GM20431 (cell line): Measurements from ENCODE around the gene DUSP6.
"Not testable (repeated sequence)": the region's sequence is repeated elsewhere in the genome, so short reads cannot be mapped to it uniquely, and the experiment has no call there.

Experiments used
- in situ Hi-C: fragments of 300-500 bp; cut with MseI, MboI; formaldehyde crosslinking; loops from one replicate; pipeline ENCODE4 v1.15.0; 2020; ENCODE audit warnings: low sequenced_read_pairs; ENCODE audit not compliant: unreplicated experiment

The DUSP6 gene

DNA sequence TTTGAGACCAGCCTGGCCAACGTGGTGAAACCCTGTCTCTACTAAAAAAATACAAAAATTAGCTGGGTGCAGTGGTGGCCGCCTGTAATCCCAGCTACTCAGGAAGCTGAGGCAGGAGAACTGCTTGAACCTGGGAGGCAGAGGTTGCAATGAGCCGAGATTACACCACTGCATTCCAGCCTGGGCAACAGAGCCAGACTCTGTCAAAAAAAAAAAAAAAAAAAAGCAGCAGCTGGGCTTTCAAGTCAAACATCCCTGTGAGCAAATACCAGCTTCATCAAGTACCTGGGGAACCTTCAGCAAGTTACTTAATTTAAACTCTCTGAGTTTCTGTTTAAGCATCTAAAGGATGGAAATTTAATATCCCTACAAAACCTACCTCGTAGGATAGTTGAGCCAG is 15.2 kb downstream of the DUSP6 start:
- in situ Hi-C loops, result not testable (repeated sequence)

DNA sequence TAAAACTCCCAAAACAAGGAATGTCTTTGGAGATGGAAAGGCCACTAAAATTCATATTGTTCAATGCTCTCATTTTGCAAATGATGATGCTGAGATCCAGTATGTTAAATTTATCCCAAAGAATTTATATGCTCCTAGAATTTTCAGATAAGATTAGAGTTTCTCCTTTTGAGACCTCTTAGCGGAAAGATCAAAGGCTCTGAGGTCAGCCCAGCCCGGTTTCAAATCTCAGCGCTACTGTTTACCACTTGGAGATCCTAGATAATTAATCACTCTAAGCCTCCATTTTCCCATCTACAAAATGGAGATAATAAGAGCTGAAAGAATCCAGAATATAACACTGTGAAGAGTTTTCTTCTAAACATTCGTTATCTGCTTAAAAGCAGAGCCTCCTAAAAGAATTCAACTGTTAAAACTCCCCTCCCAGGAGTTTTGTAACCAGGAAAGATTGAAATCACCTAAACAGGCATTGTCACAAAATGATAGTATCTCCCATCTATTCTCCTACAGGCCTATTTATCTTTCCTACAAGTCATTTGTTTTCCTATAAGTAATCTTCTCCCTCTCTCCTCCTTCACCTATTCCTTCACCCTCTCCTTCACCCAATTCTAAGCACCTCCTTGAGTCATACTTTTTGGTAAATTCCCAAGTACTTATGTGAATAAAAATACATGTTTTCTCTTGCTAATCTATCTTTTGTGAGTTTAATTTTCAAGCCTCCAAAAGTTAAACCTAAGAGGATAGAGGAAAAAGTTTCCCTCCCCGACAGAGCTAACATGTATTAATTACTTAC is 16.7 kb downstream of the DUSP6 start:
- in situ Hi-C loops, result no loop called here

DNA sequence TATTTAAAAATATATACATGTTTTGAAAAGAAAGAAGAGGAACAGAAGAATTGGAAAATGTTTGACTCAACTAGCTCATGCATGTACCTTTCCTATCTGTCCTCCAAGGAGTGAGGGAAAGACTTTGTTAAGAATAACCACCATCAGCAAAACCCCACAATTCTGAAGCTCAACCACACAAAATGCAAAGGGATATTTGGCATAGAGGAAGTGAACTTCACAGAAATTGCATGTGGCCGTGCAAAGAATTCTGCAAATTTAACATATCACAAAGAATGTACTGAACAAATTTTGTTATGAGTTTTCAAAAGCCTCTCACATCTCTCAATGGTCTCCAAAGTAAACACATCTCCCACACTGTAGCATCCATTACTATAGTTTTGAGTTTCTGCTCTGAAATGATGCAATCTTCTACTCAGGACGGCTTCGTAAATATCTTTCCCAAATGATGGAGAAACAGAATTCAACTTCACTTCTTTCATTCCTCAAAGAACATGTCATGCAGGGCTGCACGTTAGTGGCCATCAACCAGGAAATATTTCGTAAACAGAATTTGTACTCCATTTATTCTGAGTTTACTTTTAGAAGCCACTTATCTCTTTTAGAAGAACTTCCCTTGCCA is 17.6 kb downstream of the DUSP6 start:
- in situ Hi-C loops, result no loop called here

DNA sequence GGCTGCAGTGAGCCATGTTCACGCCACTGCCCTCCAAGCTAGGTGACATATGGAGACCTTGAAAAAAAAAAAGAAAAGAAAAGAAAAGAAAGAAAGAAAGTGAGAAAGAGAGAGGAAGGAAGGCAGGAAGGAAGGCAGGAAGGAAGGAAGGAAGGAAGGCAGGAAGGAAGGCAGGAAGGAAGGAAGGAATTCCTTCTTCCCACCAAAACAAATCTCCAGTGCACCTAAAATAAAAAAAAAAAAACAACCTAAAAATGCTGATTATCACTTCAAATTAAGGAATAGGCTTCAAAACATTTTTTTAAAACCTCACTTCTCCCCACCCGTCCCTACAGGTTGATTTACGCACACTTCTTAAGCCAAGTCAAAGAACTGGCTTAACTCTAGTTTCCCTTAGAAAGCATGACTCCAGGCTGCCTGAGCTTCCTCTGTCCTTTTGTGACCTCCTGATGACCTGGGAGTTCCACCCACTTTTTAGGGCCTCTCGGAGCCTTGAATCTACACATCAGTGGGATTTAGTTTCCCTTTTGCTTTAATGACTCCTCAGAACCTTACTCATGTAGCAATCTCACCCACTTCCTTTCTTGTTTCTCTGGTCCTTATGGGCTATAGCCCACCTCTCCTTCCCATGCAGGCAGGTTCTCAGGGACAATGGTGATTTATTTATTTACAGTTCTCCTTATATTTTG is 18.6 kb downstream of the DUSP6 start:
- in situ Hi-C loops, result no loop called here

DNA sequence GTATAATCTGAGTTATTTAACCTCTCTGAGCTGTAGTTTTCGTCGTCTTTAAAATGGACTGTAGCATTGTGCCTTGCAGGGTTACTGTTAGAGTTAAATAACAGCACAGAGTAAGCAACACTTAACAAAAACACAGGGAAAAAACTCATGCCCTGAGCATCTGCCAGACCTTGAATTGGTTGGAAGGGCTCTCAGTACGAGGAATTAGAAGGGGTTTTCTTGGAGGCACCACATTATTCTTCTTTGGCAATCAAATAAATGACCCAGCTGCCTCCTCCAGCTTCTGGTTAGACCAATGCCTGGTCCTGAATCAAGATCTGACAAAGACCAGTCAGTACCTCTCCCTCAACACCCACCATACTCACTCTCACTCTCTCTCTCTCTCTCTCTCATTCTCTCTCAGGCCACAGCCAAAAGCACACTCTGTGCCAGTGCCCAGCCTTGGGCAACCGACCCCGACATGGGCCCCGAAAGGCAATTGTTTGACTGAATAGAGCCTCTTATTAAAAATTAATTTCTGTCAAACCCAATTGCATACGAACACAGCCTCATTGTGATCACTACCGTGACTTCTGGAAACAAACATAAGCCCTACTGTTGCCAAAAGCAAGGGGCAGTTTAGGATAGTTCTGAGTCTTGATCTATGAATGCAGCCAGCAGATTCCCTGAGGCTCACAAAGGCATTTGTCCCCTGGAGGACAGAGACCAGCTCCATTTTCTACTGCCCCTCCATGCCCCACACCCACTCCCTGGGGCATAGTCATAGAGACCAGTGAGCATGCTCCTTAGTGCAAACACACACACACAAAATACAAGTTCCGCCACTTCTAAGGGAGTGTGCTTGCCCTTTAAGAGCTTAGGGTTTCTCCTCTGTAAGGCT is 23.9 kb downstream of the DUSP6 start:
- in situ Hi-C loops, result no loop called here

DNA sequence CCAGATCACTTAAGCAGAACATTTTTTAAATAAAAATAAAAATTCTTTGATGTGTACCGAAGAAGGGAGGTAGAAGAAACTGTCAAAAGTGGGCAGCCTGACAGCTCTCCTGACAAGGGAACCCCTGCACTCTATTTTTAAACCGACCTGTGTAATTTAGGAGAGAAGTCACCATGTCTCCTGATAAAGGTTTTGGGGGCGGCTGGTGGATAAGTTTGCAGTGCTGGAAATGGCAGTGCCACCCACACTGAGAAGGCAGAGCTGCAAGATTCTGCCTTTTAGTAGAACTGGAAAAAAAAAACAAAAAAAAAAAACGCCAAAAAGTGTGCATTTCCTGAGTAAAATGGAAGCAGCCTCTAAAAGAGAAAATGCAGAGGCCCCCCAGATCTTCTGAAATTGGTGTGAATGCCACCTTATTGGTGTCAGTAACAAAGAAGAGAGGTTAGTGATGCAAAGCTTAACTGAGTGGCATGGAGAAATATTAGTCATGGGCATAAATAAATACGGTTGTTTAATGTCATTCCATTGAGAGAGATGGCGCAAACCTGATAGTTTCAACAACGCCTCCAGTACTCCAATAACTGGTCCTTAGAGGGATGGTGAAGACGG is 24.7 kb downstream of the DUSP6 start:
- in situ Hi-C loops, result no loop called here

DNA sequence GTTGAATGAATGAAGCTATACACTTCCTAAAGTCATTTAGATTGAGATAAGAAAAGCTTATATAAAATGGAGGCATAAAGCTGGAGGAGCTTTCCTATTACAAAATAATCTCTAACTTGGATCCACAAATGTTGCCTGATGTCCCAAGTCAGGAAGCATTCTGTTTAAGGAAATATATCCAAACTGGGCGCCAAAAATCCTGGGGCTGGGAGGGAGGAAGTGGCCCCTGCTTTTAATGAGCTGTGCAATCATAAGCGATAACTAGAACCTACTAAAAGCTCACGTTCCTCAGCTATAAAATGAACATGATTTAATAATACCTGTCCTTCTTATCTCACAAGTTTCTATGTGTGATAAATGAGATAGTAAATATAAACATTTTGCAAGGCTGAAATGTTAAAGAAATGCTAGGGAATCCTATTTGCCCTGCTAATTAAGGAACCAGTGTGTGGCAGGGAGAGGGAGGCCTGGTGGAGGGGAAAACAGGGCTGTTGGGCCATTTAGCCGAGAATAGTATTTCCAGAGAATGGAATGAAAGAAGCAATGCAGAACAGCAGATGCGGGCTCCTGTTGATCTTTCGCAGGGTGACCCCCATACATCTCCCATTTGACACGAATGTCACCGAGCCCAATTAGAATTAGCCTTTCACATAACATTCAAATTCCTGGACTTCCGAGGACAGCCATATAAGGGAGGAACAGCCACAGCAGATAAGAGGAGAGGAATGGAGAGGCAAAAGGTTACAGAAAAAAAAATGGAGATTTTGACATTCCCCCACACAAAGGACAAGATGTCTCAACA is 25.9 kb downstream of the DUSP6 start:
- in situ Hi-C loops, result no loop called here

DNA sequence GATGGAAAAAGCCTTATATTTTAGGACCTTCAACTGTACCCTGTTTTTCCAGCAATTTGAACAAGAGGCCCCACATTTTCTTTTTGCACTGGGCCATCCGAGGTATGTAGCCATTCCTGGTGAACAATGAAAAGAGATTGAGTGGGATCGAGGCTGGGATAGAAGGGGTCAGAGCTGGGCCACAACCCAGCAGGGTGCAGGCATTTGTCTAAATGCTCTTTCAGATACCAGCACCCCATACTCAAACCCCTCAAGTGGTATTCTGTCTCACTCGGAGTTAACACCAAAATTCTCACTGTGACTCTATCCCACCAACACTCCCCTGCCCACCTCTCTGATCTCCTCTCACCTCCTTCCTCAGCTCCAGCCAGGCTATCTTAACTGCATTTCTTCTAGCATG is 26.8 kb downstream of the DUSP6 start:
- in situ Hi-C loops, result no loop called here

DNA sequence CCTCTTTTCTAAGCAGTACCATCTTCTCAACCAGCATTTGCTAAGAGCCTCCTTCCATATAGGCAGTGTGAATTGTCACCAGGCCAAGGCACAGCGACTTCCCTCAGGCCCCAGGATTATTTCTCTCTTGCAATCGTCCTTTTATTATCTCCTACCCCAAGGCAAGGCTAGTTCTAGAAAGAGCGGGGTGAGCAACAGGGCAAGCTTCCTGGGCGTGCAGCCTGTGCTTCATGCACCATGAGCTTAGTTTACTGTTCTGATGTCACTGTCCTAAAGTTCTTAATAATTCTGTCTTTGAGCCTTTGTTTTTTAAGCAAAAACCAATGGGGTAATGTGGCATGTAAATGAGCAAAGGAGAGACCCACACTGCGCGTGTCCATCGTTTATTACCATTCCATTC is 27.9 kb downstream of the DUSP6 start:
- in situ Hi-C loops, result no loop called here

DNA sequence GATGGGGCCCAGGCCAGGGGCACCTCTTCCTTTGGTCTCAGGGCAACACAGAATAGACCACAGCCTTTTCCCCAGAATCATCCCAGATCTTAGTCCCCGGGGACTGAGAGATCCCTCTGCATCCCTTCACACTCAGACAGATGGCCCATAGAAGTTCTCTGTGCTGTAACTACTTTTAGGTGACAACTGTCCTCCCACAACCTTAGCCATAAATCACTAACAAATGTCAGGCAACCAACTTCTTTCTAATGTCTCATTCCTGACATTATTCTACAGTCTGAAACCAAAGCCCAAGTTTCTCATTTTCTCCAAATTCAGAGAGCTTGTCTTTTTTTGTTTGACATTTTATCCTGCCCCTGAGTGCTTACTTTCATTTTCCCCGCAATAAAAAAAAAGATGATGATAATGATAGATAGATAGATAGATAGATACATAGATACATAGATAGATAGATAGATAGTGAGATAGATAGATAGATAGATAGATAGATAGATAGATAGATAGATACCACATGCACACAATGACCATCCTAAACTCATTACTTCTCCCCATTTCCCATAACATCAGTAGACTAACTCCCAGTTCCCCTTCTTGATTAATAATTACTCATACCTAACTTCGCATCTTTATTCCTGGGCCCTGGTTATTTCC is 28.6 kb downstream of the DUSP6 start:
- in situ Hi-C loops, result no loop called here

DNA sequence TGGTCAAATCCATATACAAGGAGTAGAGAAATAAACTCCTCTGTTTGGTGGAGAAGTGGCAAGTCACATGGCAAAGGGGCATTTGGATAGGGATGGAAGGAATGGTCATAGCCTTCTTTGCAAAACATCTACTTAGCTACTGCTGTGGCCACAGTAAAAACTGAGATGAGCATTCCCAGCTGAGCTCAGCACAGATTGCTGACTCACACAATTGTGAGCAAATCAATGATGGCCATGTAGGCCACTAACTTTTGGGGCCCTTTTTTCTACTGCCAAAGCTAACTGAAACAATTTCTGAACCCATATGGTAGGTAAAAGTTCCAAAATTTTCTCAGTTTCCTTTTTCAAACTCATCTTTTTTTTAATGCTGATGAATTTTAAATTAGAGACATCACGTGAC is 31.6 kb downstream of the DUSP6 start:
- in situ Hi-C loops, result no loop called here

DNA sequence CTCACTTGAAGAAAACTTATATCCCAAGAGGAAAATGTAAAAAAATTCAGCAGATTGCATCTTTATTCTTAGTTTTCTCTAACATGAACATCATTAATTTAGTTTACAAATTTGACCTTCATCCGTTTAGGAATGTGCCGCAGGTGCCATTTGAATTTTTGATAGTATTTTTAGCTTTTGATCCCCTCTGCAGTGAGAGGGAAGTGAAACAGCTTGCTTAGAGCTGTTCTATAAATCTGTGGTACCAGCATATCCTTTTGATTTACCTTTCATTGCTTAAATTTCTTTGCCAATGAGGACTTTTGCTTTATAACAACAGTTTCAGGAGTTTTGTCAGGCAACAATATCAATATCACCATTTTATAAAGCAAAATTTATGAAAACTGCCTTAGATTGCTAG is 32.7 kb downstream of the DUSP6 start:
- in situ Hi-C loops, result no loop called here

DNA sequence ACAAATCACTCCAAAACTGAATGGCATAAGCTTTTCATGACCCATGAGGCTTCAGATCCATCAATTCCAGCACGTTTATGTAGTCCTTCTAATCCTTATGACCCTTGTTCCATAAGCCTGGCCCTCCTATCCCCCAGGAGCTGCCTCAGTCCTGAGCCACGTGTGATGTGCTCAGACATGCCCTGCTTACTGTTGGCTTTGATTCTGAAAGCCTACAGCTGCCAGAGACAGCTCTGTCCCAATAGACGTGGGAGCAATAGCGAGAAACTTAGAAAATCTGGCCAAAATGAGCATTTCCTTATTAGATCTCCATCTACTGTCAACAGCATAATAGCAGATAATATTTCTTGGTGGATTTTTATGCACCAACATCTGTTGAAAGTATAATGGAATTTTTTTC is 33.2 kb downstream of the DUSP6 start:
- in situ Hi-C loops, result no loop called here

DNA sequence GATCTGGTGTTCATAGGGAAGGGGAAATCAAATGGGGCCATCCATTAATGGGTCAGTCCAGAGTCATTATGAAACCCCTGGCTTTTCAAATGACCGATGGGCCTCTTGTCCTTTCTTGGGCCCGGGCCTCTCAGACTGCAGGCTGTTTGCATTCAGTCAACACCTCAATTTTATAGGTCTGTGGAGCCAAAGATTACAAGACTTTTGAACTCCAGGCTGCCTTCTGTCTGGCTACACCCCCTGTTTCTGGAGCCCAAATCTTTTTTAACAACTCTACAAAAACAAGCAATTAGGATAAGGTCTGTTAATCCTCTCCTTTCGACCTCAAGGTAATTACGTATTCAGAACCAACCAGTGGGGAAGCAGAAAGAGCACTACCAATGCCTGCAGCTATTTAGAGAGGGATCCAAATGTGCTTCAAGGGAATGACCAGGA is 35.6 kb downstream of the DUSP6 start:
- in situ Hi-C loops, result no loop called here

DNA sequence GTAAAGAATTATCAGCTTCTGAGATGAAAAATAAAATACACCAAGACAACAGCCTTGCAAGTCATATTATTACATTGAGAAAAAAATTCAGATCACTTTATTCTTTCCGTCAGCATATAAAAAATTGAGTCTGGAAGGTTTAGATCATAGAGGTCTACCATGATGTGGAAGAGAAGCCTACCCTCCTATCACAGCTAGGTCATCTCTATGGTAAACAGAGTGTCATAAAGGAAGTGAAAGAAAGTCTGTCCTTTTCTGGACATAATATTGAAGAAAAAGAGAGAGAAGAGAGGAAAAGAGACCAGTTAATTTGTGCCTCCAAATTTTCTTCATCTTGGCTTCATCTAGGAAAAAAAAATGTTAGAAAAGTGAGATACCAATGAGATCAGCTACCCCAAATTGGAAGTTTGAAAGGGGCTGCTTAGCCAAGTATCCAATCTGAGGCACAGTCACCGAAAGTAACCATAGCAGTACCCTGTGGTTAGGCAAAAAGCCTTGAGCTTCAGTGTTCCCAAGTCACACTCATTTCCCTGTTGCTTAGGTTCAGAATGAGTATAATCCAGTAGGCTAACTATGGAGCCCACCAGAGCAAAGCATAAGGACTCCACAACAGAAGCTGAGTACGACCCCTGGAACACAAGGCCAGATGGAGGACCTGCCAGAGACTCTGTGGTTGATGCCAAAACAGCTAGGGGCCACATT is 38.1 kb downstream of the DUSP6 start:
- in situ Hi-C loops, result no loop called here

DNA sequence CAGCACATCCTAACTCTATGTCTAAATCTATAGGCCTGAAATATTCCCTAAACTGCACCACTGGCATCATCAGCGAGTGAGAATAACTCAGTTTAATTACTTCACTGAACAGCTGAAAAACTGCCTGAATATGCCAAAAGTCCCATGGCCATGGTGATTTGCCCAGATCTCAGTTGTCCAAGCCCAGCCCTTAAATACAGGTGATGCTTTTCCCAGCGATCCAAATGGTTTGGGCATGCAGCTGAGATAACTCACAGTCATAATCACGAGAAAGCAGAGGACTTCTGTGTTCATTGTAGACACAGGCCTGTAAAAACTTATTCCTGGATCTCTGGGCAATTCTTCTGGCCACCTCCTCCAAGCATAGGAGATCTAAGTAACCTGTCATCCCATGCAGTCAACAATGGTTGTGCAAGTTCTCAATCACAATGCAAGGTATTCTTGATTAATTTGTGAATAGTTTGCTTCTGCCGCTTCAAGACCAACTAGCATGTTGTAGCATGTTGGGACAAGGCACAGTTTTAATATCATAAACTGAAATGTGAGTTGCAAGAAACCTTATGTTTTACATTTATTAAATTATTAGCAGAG is 40.5 kb downstream of the DUSP6 start:
- in situ Hi-C loops, result no loop called here

DNA sequence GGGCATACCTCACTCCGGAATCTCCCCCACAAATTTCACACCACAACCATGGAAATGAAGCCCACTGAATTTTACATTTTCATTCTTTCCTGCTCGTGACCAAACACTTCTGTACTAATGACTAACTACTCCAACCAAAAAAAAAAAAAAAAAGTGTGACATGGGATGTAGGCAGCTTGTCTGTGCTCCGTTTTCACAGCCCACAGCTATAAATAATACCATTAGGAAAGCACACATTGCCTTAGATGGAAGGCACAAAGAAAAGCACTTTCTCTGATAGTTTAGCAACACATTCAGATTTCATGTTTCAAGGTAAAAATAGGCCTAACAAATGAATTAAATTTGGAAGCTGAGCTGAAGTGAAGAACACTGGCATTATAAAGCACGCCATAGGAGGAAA is 42.5 kb downstream of the DUSP6 start:
- in situ Hi-C loops, result no loop called here

DNA sequence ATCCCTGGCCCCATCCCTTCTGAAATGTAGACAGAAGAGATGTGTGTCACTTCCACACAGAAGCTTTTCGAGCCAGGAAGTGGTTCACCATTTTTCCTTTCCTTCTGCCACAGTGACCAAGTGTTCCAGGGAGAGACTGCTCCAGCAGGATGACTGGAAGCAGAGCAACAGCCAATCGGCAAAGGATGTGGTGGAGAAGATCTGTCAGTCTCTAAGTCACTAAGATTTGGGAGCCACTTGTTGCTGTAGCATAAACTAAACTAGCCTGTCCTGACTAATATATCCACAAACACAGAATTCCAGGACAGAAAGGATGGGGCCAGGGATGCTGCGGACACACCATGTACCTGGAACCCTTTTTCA is 42.9 kb downstream of the DUSP6 start:
- in situ Hi-C loops, result no loop called here
